ENCODE measurements around the gene DPYSL5.

DNA sequence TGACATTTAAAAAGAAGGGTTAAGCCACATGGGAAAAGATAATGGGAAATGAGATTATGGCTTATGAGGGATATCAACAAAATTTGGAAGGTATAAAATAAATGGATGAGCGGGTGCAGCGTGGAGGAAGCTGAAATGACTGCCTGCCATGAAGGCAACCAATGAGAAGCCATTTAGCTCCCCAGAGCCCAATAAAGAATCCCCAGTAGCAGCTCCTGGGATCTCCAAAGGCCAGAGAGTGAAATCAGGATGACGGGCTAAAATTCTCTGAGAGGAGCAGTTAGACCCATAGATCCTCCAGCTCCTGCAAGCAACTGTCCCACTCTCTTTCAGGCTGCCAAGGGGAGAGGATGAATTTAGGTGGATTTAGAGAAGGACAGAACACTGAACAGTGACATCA is 109.6 kb downstream of the DPYSL5 start:
- TF ChIP-seq, protein P1, sequence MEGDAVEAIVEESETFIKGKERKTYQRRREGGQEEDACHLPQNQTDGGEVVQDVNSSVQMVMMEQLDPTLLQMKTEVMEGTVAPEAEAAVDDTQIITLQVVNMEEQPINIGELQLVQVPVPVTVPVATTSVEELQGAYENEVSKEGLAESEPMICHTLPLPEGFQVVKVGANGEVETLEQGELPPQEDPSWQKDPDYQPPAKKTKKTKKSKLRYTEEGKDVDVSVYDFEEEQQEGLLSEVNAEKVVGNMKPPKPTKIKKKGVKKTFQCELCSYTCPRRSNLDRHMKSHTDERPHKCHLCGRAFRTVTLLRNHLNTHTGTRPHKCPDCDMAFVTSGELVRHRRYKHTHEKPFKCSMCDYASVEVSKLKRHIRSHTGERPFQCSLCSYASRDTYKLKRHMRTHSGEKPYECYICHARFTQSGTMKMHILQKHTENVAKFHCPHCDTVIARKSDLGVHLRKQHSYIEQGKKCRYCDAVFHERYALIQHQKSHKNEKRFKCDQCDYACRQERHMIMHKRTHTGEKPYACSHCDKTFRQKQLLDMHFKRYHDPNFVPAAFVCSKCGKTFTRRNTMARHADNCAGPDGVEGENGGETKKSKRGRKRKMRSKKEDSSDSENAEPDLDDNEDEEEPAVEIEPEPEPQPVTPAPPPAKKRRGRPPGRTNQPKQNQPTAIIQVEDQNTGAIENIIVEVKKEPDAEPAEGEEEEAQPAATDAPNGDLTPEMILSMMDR (IDR thresholded peaks at IDR 0.05; ENCODE audit: borderline replicate concordance, extremely low read depth, low read length, poor library complexity, severe bottlenecking): no peak
- no peak for TF ChIP-seq EZH2 (IDR thresholded peaks at IDR 0.05; ENCODE audit: borderline replicate concordance, low read depth, low read length, severe bottlenecking)

All from DND-41 (cell line).